Activated T-helper 1 cell treated with anti-CD3 and anti-CD28 coated beads, Interleukin-12 subunit alpha, Interleukin-12 subunit beta, Interleukin-2, Interleukin-4 antibody, amounts not matched to agents 30 ng/mL and 10 ng/mL and 1 ng/mL, durations not matched to agents 14 hours and 24 hours and 36 hours (primary cell): ENCODE data around the gene MYO1C. TPM values are rescaled to one million over a fixed set of nuclear protein-coding genes. Genes with fewer than 3 reads are reported as not detected.
"Not testable (repeated sequence)": the region's sequence is repeated elsewhere in the genome, so short reads cannot be mapped to it uniquely, and the experiment has no call there.

Experiments used
- DNase-seq: peaks from one replicate; pipeline ENCODE4 v3.0.0; 2021; ENCODE audit warnings: low spot score
- H3K27ac Mint-ChIP-seq: one replicate; pipeline ENCODE4 v1.8.0; 2021; ENCODE audit warnings: mild to moderate bottlenecking, mixed read lengths
- H3K27me3 Mint-ChIP-seq: one replicate; pipeline ENCODE4 v1.8.0; 2022; ENCODE audit warnings: mild to moderate bottlenecking, moderate library complexity, mixed read lengths; ENCODE audit not compliant: insufficient read depth
- H3K36me3 Mint-ChIP-seq: one replicate; pipeline ENCODE4 v1.8.0; 2021; ENCODE audit warnings: low read depth, mixed read lengths
- H3K4me1 Mint-ChIP-seq: one replicate; pipeline ENCODE4 v1.8.0; 2021; ENCODE audit warnings: low read depth, mixed read lengths
- H3K4me3 Mint-ChIP-seq: one replicate; pipeline ENCODE4 v1.8.0; 2021; ENCODE audit warnings: mild to moderate bottlenecking, moderate library complexity, mixed read lengths
- H3K9me3 Mint-ChIP-seq: one replicate; pipeline ENCODE4 v1.8.0; 2021; ENCODE audit warnings: mixed read lengths
- intact Hi-C: fragments of 100-400 bp; cut with micrococcal nuclease; formaldehyde crosslinking; loops from one replicate; pipeline ENCODE4 v1.15.1; 2024
- total RNA-seq: library from RNA; stranded (reverse); gene quantifications from 2 replicates; pipeline ENCODE4 v1.2.3, GENCODE V29; 2022

MYO1C gene
- total RNA-seq: 31.1 and 44.0 TPM in 2 replicates

GRCh38 chr17:1492249-1493206, at the start of gene MYO1C:
MYO1C (minus strand) TSS chr17:1492686; CDS start chr17:1492487, 199 bp downstream.
- Mint-ChIP-seq H3K27ac (peak within 1 kb of the TSS; percentile 80), H3K27me3 (peaks cover 5% of the 10 kb centered on the region), H3K4me3 (peak within 1 kb of the TSS; percentile 85), H3K4me1 (peaks cover 18% of the 10 kb centered on the region), H3K9me3 (no peaks in the 10 kb centered on the region), H3K36me3 (peaks cover 2% of the 10 kb centered on the region)
- no peak for DNase-seq
- intact Hi-C loops: no loop called here

GRCh38 chr17:1541367-1541904, 49.0 kb upstream of the MYO1C start:
- Mint-ChIP-seq H3K36me3 (peaks cover 24% of the 10 kb centered on the region), H3K9me3 (no peaks in the 10 kb centered on the region), H3K4me1 (peaks cover 5% of the 10 kb centered on the region), H3K27ac (no peak overlapping the region), H3K4me3 (no peak overlapping the region), H3K27me3 (no peaks in the 10 kb centered on the region)
- intact Hi-C loops: no loop called here
- DNase-seq: no peak

GRCh38 chr17:1539811-1540210, 47.3 kb upstream of the MYO1C start:
- DNase-seq: no peak
- Mint-ChIP-seq H3K4me3 (no peak overlapping the region), H3K27ac (no peak overlapping the region), H3K36me3 (peaks cover 24% of the 10 kb centered on the region), H3K27me3 (no peaks in the 10 kb centered on the region), H3K4me1 (peaks cover 5% of the 10 kb centered on the region), H3K9me3 (no peaks in the 10 kb centered on the region)
- intact Hi-C loops: no loop called here

- Mint-ChIP-seq H3K4me1 (no peaks in the 10 kb centered on the region), H3K36me3 (peaks cover 24% of the 10 kb centered on the region), H3K4me3 (no peak overlapping the region), H3K27me3 (no peaks in the 10 kb centered on the region), H3K27ac (no peak overlapping the region), H3K9me3 (no peaks in the 10 kb centered on the region)
- intact Hi-C loops: no loop called here
- no peak for DNase-seq
Observed at GRCh38 chr17:1535737-1536136, 43.3 kb upstream of the MYO1C start.

- Mint-ChIP-seq H3K36me3 (peaks cover 21% of the 10 kb centered on the region), H3K4me3 (no peak overlapping the region), H3K27me3 (no peaks in the 10 kb centered on the region), H3K4me1 (no peaks in the 10 kb centered on the region), H3K9me3 (no peaks in the 10 kb centered on the region), H3K27ac (no peak overlapping the region)
- DNase-seq: no peak
- intact Hi-C loops: no loop called here
Observed at GRCh38 chr17:1533661-1534325, 41.3 kb upstream of the MYO1C start.

GRCh38 chr17:1532836-1533602, 40.5 kb upstream of the MYO1C start:
- peaks cover 23% of the 10 kb centered on the region for H3K36me3 Mint-ChIP-seq
- no peaks in the 10 kb centered on the region for H3K4me1 Mint-ChIP-seq
- H3K27ac Mint-ChIP-seq: no peak overlapping the region
- H3K27me3 Mint-ChIP-seq: no peaks in the 10 kb centered on the region
- no peaks in the 10 kb centered on the region for H3K9me3 Mint-ChIP-seq
- no peak overlapping the region for H3K4me3 Mint-ChIP-seq
- DNase-seq: no peak
- intact Hi-C loops: no loop called here

GRCh38 chr17:1529863-1530262, 37.4 kb upstream of the MYO1C start:
- DNase-seq: no peak
- peaks cover 14% of the 10 kb centered on the region for H3K4me1 Mint-ChIP-seq
- H3K27ac Mint-ChIP-seq: no peak overlapping the region
- H3K36me3 Mint-ChIP-seq: peaks cover 24% of the 10 kb centered on the region
- H3K4me3 Mint-ChIP-seq: no peak overlapping the region
- intact Hi-C loops: no loop called here
- no peaks in the 10 kb centered on the region for H3K27me3 Mint-ChIP-seq
- H3K9me3 Mint-ChIP-seq: no peaks in the 10 kb centered on the region

GRCh38 chr17:1526876-1527275, 34.4 kb upstream of the MYO1C start:
- H3K9me3 Mint-ChIP-seq, DNase-seq, H3K27ac Mint-ChIP-seq, intact Hi-C loops, H3K27me3 Mint-ChIP-seq, H3K4me3 Mint-ChIP-seq: not testable (repeated sequence)
- Mint-ChIP-seq H3K36me3 (peaks cover 17% of the 10 kb centered on the region), H3K4me1 (peaks cover 14% of the 10 kb centered on the region)

- Mint-ChIP-seq H3K27me3 (no peaks in the 10 kb centered on the region), H3K9me3 (no peaks in the 10 kb centered on the region), H3K4me3 (no peak overlapping the region)
Observed at GRCh38 chr17:1522626-1523025, 30.1 kb upstream of the MYO1C start.

GRCh38 chr17:1521086-1521640, 28.7 kb upstream of the MYO1C start:
- no peak for DNase-seq
- no peak overlapping the region for H3K27ac Mint-ChIP-seq
- peaks cover 4% of the 10 kb centered on the region for H3K4me1 Mint-ChIP-seq
- no peak overlapping the region for H3K4me3 Mint-ChIP-seq
- peaks cover 7% of the 10 kb centered on the region for H3K36me3 Mint-ChIP-seq
- intact Hi-C loops: no loop called here
- H3K9me3 Mint-ChIP-seq: no peaks in the 10 kb centered on the region
- no peaks in the 10 kb centered on the region for H3K27me3 Mint-ChIP-seq

More at GRCh38 chr17:1522626-1523025, 30.1 kb upstream of the MYO1C start:
- peaks cover 7% of the 10 kb centered on the region for H3K36me3 Mint-ChIP-seq
- intact Hi-C loops: no loop called here
- H3K27ac Mint-ChIP-seq: no peak overlapping the region
- DNase-seq: no peak
- H3K4me1 Mint-ChIP-seq: peaks cover 14% of the 10 kb centered on the region

GRCh38 chr17:1519678-1520077, 27.2 kb upstream of the MYO1C start:
- no peaks in the 10 kb centered on the region for H3K9me3 Mint-ChIP-seq
- no peak overlapping the region for H3K27ac Mint-ChIP-seq
- intact Hi-C loops: no loop called here
- peaks cover 13% of the 10 kb centered on the region for H3K4me1 Mint-ChIP-seq
- DNase-seq: no peak
- peaks cover 8% of the 10 kb centered on the region for H3K36me3 Mint-ChIP-seq
- no peaks in the 10 kb centered on the region for H3K27me3 Mint-ChIP-seq
- no peak overlapping the region for H3K4me3 Mint-ChIP-seq

- DNase-seq: no peak
- Mint-ChIP-seq H3K27ac (no peak overlapping the region), H3K36me3 (peaks cover 9% of the 10 kb centered on the region), H3K9me3 (no peaks in the 10 kb centered on the region), H3K27me3 (no peaks in the 10 kb centered on the region), H3K4me1 (peaks cover 13% of the 10 kb centered on the region), H3K4me3 (peak overlapping the region; percentile 71)
- intact Hi-C loops: no loop called here
Observed at GRCh38 chr17:1518410-1518809, 25.9 kb upstream of the MYO1C start.
